OCI-LY7 (cell line): Measurements from ENCODE around the gene PDE9A. TPM values are rescaled to one million over a fixed set of nuclear protein-coding genes. Genes with fewer than 3 reads are reported as not detected.

Source experiments
- BruUV-seq: library from RNA; stranded (reverse); fragments of 400-500 nt; replicated peaks from 2 replicates; lab custom pipeline; 2021; lab: Mats Ljungman, UMichigan
- CTCF ChIA-PET: fragments of 300-600 bp; sonication (Branson Sonifier 250); formaldehyde crosslinking; loops from one replicate; lab custom pipeline; 2022; ENCODE audit warnings: antibody characterized with exemption; ENCODE audit not compliant: unreplicated experiment; lab: Charles Lee
- POLR2A ChIA-PET: fragments of 300-600 bp; sonication (Branson Sonifier 250); formaldehyde crosslinking; loops from one replicate; lab custom pipeline; 2022; ENCODE audit warnings: antibody characterized with exemption; lab: Charles Lee
- DNase-seq: peaks from one replicate; pipeline ENCODE4 v3.0.0-alpha.2; 2015; ENCODE audit warnings: low spot score
- H2AFZ ChIP-seq: fragments of 200-600 bp; sonication (generic), shearing (Covaris generic); 2 replicates; pipeline ENCODE4 v1.6.1; 2014; ENCODE audit warnings: mild to moderate bottlenecking, antibody characterized with exemption, low read length, moderate library complexity
- H3K27ac ChIP-seq: fragments of 200-600 bp; sonication (generic); 2 replicates; pipeline ENCODE4 v1.5.1; 2014; ENCODE audit warnings: mixed run types, low read depth, mild to moderate bottlenecking, moderate library complexity, low read length, inconsistent platforms; ENCODE audit not compliant: poor library complexity, severe bottlenecking
- H3K36me3 ChIP-seq: fragments of 200-600 bp; sonication (generic); 2 replicates; pipeline ENCODE4 v1.6.1; 2014; ENCODE audit warnings: mild to moderate bottlenecking, antibody characterized with exemption, low read length, moderate library complexity, mixed read lengths; ENCODE audit not compliant: insufficient read depth
- H3K4me1 ChIP-seq: fragments of 200-600 bp; sonication (generic); 2 replicates; pipeline ENCODE4 v1.5.1; 2014; ENCODE audit warnings: mild to moderate bottlenecking, low read length; ENCODE audit not compliant: insufficient read depth, poor library complexity, severe bottlenecking
- H3K4me2 ChIP-seq: fragments of 200-600 bp; sonication (generic); 2 replicates; pipeline ENCODE4 v1.6.1; 2014; ENCODE audit warnings: mild to moderate bottlenecking, low read length
- H3K4me3 ChIP-seq: fragments of 200-600 bp; sonication (generic); 2 replicates; pipeline ENCODE4 v1.5.1; 2014; ENCODE audit warnings: mild to moderate bottlenecking, low read depth, low read length; ENCODE audit not compliant: poor library complexity, severe bottlenecking
- H3K79me2 ChIP-seq: fragments of 200-600 bp; sonication (generic); 2 replicates; pipeline ENCODE4 v1.6.1; 2016; ENCODE audit warnings: low read depth, mild to moderate bottlenecking, low read length, moderate library complexity, mixed read lengths; ENCODE audit not compliant: insufficient read depth
- H3K9me2 ChIP-seq: fragments of 200-600 bp; sonication (generic); 2 replicates; pipeline ENCODE4 v1.6.1; 2016; ENCODE audit warnings: mild to moderate bottlenecking, low read length, mixed read lengths; ENCODE audit not compliant: insufficient read depth
- H3K9me3 ChIP-seq: fragments of 200-600 bp; sonication (generic); 2 replicates; pipeline ENCODE4 v1.6.1; 2014; ENCODE audit warnings: mild to moderate bottlenecking, mixed run types, low read length, mixed read lengths
- H4K20me1 ChIP-seq: fragments of 200-600 bp; sonication (generic); 2 replicates; pipeline ENCODE4 v1.6.1; 2014; ENCODE audit warnings: mild to moderate bottlenecking, antibody characterized with exemption, low read length, moderate library complexity, mixed read lengths; ENCODE audit not compliant: insufficient read depth
- EZH2phosphoT487 ChIP-seq: fragments of 200-600 bp; sonication (generic); IDR thresholded peaks from 2 replicates; pipeline ENCODE4 v1.6.1; 2018; ENCODE audit warnings: low read depth, borderline replicate concordance, mild to moderate bottlenecking, mixed run types, antibody characterized with exemption, low read length, moderate library complexity, mixed read lengths
- intact Hi-C: fragments of 100-400 bp; cut with micrococcal nuclease; formaldehyde crosslinking; loops from one replicate; pipeline ENCODE4 v1.10.0; 2022; ENCODE audit not compliant: unreplicated experiment
- total RNA-seq, 2 experiments: library from RNA; depleted of rRNA in 1 of 2; stranded (reverse); fragments of >200 nt in 1 of 2; shearing (Covaris generic) in 1 of 2; gene quantifications; 2 replicates each; pipeline ENCODE4 v1.2.3, GENCODE V29; 2014 to 2022
- TF ChIP-seq, protein P1 (sequence below): fragments of 200-600 bp; sonication (generic); conservative IDR thresholded peaks from 2 replicates; pipeline ENCODE4 v1.5.1; 2014; ENCODE audit warnings: mild to moderate bottlenecking, antibody characterized with exemption, low read length, moderate library complexity, mixed read lengths

Gene PDE9A
- total RNA-seq, 2 experiments from 2014 or later, result 11.4 to 22.4 TPM

DNA sequence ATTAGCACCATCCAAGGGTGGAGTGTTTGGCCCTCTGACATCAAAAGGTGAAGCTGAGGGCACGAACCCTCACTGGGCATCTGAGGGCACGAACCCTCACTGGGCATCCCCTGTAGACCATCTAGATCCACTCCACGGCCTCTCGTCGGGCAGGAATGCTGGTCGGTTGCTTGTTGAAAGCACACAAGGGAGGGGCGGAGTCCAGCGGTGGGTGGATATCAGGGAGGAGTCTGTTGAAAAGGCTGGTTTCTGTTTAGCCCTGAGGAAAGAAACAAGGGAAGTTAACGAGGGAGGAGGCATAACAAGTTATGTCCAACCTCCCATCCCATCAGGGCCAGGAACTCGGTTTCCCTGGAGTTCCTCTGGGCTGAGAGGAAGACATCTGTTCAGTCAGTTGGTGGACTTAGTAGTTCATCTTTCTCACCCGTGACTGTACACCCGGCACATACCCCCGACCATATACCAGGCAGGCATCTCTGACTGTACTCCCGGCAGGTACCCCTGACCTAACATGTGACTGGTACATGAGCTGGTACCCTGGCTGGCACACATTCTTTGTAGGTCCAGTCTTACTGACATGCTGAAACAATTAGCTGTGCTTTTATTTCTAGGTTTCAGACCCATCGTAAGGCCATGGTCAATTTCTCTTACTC, 32.1 kb upstream of the PDE9A start:
- no peaks in the 10 kb centered on the region for H3K9me2 ChIP-seq
- no TSS peak for BruUV-seq

DNA sequence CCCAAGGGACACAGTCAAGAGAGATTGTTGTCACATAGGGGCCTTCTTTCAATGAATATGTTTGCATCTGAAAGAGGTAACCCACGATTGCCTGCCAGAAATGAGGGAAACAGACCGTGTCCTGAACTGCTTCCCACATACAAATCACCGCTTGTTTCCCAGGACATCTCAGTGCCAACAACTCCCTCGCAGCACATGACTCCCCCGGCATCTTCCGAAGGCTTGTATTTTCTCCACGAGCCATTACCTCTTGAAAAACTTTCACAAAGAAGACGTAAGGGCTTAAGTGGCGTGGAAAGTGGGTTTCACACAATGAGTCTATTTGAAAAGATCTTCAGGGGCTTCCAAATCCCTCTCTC, 31.6 kb upstream of the PDE9A start:
- no TSS peak for BruUV-seq

More for the DNA sequence above, 32.1 kb upstream of the PDE9A start:
- DNase-seq, result no peak
- Histone ChIP-seq H3K9me3 (no peaks in the 10 kb centered on the region), H3K4me1 (no peaks in the 10 kb centered on the region), H3K27ac (no peak overlapping the region), H3K79me2 (no peaks in the 10 kb centered on the region), H2AFZ (no peak overlapping the region), H3K36me3 (no peaks in the 10 kb centered on the region), H3K4me3 (no peak overlapping the region), H3K4me2 (no peak overlapping the region), H4K20me1 (no peaks in the 10 kb centered on the region)
- ChIA-PET POLR2A (no interaction called here), CTCF (no interaction called here)
- no peak for TF ChIP-seq EZH2phosphoT487
- TF ChIP-seq, protein P1, sequence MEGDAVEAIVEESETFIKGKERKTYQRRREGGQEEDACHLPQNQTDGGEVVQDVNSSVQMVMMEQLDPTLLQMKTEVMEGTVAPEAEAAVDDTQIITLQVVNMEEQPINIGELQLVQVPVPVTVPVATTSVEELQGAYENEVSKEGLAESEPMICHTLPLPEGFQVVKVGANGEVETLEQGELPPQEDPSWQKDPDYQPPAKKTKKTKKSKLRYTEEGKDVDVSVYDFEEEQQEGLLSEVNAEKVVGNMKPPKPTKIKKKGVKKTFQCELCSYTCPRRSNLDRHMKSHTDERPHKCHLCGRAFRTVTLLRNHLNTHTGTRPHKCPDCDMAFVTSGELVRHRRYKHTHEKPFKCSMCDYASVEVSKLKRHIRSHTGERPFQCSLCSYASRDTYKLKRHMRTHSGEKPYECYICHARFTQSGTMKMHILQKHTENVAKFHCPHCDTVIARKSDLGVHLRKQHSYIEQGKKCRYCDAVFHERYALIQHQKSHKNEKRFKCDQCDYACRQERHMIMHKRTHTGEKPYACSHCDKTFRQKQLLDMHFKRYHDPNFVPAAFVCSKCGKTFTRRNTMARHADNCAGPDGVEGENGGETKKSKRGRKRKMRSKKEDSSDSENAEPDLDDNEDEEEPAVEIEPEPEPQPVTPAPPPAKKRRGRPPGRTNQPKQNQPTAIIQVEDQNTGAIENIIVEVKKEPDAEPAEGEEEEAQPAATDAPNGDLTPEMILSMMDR, result no peak
- intact Hi-C loops, result no loop called here

DNA sequence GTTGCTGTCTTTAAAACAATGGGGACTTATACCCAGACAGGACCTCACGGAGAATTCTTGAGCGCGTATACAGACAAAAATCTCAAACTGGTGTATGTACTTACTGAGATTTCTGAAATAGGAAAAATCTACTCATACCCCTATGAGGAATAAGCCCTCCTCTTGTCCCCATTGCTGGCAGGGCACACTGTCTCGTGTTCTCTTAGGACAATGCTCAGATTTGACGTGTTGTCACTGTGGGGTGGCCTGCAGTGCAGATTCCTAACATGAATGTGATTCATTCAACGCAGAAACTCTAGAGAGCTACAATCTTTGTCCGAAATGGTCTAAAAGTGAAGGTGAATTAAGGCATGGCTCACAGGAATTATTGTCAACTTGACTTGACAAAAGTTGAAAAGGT, 31.1 kb upstream of the PDE9A start:
- no peak for DNase-seq
- CTCF ChIA-PET, result no interaction called here
- Histone ChIP-seq H3K36me3 (no peaks in the 10 kb centered on the region), H3K4me2 (no peak overlapping the region), H3K4me1 (no peaks in the 10 kb centered on the region), H3K9me3 (no peaks in the 10 kb centered on the region), H2AFZ (no peak overlapping the region), H3K9me2 (no peaks in the 10 kb centered on the region), H3K27ac (no peak overlapping the region), H3K79me2 (no peaks in the 10 kb centered on the region), H4K20me1 (no peaks in the 10 kb centered on the region), H3K4me3 (no peak overlapping the region)
- BruUV-seq, result no TSS peak
- no peak for TF ChIP-seq EZH2phosphoT487
- TF ChIP-seq, protein P1, result no peak
- intact Hi-C loops, result no loop called here
- POLR2A ChIA-PET, result interaction anchor here (0.9 kb wide), 1 partner anchor 12 kb away, joined by 3 read pairs; no protein-coding TSS in a partner anchor

More for the DNA sequence above, 31.6 kb upstream of the PDE9A start:
- ChIA-PET CTCF (no interaction called here), POLR2A (no interaction called here)
- no peak overlapping the region for H3K27ac ChIP-seq
- no peak overlapping the region for H3K4me2 ChIP-seq
- H3K9me2 ChIP-seq, result no peaks in the 10 kb centered on the region
- TF ChIP-seq EZH2phosphoT487, result no peak
- TF ChIP-seq, protein P1, result no peak
- no peak overlapping the region for H3K4me3 ChIP-seq
- H3K79me2 ChIP-seq, result no peaks in the 10 kb centered on the region
- intact Hi-C loops, result no loop called here
- H3K36me3 ChIP-seq, result no peaks in the 10 kb centered on the region
- no peak overlapping the region for H2AFZ ChIP-seq
- no peaks in the 10 kb centered on the region for H3K9me3 ChIP-seq
- H3K4me1 ChIP-seq, result no peaks in the 10 kb centered on the region
- H4K20me1 ChIP-seq, result no peaks in the 10 kb centered on the region
- DNase-seq, result no peak
